Activated B cell treated with CpG ODN at 0.5 μM for 24 hours (primary cell): ENCODE measurements around the gene VWA5A. TPM values are rescaled to one million over a fixed set of nuclear protein-coding genes. Genes with fewer than 3 reads are reported as not detected.

Experiments
- ATAC-seq: fragments of 200-7000 bp; cut with Tn5 transposase; one replicate; pipeline ENCODE4 v1.10.0; 2021; ENCODE audit warnings: low read depth, mild to moderate bottlenecking, moderate library complexity
- CTCF ChIA-PET: fragments of 350-600 bp; sonication (Branson Sonifier 250); formaldehyde crosslinking; loops from one replicate; lab custom pipeline; 2021; ENCODE audit warnings: antibody characterized with exemption; lab: Charles Lee
- POLR2A ChIA-PET: fragments of 350-600 bp; sonication (Branson Sonifier 250); formaldehyde crosslinking; loops from one replicate; lab custom pipeline; 2021; ENCODE audit warnings: antibody characterized with exemption; lab: Charles Lee
- DNase-seq: peaks from one replicate; pipeline ENCODE4 v3.0.0; 2022
- H3K27ac Mint-ChIP-seq: one replicate; pipeline ENCODE4 v1.8.0; 2020; ENCODE audit warnings: mixed read lengths
- H3K27me3 Mint-ChIP-seq: one replicate; pipeline ENCODE4 v1.8.0; 2021; ENCODE audit warnings: mixed read lengths
- H3K36me3 Mint-ChIP-seq: one replicate; pipeline ENCODE4 v1.8.0; 2021; ENCODE audit warnings: low read depth, mixed read lengths
- H3K4me1 Mint-ChIP-seq: one replicate; pipeline ENCODE4 v1.8.0; 2021; ENCODE audit warnings: mixed read lengths
- H3K4me3 Mint-ChIP-seq: one replicate; pipeline ENCODE4 v1.8.0; 2020; ENCODE audit warnings: mild to moderate bottlenecking, mixed read lengths
- H3K9me3 Mint-ChIP-seq: one replicate; pipeline ENCODE4 v1.8.0; 2020; ENCODE audit warnings: mixed read lengths
- intact Hi-C: fragments of 100-400 bp; cut with micrococcal nuclease; formaldehyde crosslinking; loops from one replicate; pipeline ENCODE4 v1.15.1; 2024
- total RNA-seq: library from RNA; stranded (reverse); gene quantifications from 2 replicates; pipeline ENCODE4 v1.2.3, GENCODE V29; 2022
- TF ChIP-seq, protein P1 (sequence below): fragments of 200-600 bp; IDR thresholded peaks from one replicate; pipeline ENCODE4 v1.8.0; 2022; ENCODE audit warnings: antibody characterized with exemption, mild to moderate bottlenecking

VWA5A gene
- total RNA-seq, 1 donor from 2014 or later: 2.1 TPM

DNA sequence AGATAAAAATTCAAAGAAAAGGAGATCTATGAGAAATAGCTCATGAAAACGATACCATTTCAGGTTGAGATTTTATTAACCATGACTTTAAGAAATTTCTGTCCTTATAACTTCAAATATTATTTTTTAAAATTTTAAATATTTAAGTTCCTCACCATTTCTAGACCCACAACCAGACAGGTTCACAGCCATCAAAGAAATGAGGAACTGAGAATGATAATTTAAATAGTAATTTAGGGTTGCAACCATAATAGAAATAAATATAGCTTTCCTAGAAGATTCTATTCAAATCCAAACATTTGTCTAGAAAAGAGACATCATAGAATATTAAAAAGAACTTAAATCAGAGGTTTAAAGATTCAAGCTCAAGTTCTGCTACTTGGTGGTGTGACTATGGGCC lies 5.9 kb upstream of the VWA5A start:
- Mint-ChIP-seq H3K36me3 (no peaks in the 10 kb centered on the region), H3K9me3 (no peaks in the 10 kb centered on the region), H3K4me3 (no peak overlapping the region), H3K27ac (no peak overlapping the region), H3K4me1 (peaks cover 18% of the 10 kb centered on the region), H3K27me3 (peaks cover 8% of the 10 kb centered on the region)
- DNase-seq: no peak
- ChIA-PET POLR2A (no interaction called here), CTCF (no interaction called here)
- TF ChIP-seq, protein P1, sequence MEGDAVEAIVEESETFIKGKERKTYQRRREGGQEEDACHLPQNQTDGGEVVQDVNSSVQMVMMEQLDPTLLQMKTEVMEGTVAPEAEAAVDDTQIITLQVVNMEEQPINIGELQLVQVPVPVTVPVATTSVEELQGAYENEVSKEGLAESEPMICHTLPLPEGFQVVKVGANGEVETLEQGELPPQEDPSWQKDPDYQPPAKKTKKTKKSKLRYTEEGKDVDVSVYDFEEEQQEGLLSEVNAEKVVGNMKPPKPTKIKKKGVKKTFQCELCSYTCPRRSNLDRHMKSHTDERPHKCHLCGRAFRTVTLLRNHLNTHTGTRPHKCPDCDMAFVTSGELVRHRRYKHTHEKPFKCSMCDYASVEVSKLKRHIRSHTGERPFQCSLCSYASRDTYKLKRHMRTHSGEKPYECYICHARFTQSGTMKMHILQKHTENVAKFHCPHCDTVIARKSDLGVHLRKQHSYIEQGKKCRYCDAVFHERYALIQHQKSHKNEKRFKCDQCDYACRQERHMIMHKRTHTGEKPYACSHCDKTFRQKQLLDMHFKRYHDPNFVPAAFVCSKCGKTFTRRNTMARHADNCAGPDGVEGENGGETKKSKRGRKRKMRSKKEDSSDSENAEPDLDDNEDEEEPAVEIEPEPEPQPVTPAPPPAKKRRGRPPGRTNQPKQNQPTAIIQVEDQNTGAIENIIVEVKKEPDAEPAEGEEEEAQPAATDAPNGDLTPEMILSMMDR: no peak
- ATAC-seq: no peak
- intact Hi-C loops: loop anchor here (2.0 kb wide), 1 partner anchor 39 kb away; no protein-coding TSS in a partner anchor

DNA sequence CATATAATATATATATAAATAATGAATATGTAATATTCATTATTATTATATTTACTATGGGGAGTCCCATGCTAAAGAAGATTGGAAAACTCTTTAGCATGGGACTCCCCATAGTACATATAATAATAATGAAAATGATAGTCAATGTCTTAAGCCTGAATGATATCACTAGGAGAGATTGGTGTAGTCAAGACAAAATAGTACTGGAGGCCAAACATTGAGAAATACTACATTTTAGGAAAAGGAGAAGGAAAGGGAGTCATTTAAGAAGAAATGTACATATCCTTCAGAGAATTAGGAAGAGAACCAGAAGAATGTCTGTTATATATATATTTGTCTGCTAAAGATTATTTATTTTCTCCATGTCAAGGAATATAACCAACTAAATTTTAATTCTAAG lies 5.0 kb upstream of the VWA5A start:
- TF ChIP-seq, protein P1: no peak
- Mint-ChIP-seq H3K27me3 (peaks cover 7% of the 10 kb centered on the region), H3K4me3 (no peak overlapping the region), H3K9me3 (no peaks in the 10 kb centered on the region), H3K36me3 (no peaks in the 10 kb centered on the region), H3K4me1 (peaks cover 20% of the 10 kb centered on the region), H3K27ac (no peak overlapping the region)
- POLR2A ChIA-PET: no interaction called here
- no peak for ATAC-seq
- CTCF ChIA-PET: no interaction called here
- intact Hi-C loops: no loop called here
- DNase-seq: no peak

DNA sequence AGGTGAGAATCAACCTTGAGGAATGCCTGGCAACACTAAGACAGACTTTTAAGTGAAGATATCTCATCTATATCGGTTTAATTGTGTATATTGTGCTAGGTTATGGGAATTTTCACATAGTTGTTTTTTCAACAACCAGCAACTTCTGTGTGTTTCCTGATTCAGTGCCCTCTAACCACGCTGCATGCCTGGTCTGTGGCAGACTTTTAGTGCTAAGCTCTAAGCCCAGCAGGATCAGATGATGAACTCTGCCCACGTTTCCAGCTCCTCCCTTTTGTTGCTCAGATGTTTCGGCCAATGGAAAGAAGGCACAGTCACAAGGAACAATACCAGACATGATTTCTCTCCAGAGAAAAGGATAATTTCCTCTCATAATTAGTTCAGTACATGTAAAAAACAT lies 1.4 kb upstream of the VWA5A start:
- Mint-ChIP-seq H3K4me3 (no peak overlapping the region), H3K4me1 (peaks cover 26% of the 10 kb centered on the region), H3K27me3 (no peaks in the 10 kb centered on the region), H3K27ac (no peak overlapping the region), H3K36me3 (peaks cover 6% of the 10 kb centered on the region), H3K9me3 (no peaks in the 10 kb centered on the region)
- POLR2A ChIA-PET: no interaction called here
- no peak for ATAC-seq
- intact Hi-C loops: no loop called here
- DNase-seq: no peak
- CTCF ChIA-PET: no interaction called here
- TF ChIP-seq, protein P1: no peak

DNA sequence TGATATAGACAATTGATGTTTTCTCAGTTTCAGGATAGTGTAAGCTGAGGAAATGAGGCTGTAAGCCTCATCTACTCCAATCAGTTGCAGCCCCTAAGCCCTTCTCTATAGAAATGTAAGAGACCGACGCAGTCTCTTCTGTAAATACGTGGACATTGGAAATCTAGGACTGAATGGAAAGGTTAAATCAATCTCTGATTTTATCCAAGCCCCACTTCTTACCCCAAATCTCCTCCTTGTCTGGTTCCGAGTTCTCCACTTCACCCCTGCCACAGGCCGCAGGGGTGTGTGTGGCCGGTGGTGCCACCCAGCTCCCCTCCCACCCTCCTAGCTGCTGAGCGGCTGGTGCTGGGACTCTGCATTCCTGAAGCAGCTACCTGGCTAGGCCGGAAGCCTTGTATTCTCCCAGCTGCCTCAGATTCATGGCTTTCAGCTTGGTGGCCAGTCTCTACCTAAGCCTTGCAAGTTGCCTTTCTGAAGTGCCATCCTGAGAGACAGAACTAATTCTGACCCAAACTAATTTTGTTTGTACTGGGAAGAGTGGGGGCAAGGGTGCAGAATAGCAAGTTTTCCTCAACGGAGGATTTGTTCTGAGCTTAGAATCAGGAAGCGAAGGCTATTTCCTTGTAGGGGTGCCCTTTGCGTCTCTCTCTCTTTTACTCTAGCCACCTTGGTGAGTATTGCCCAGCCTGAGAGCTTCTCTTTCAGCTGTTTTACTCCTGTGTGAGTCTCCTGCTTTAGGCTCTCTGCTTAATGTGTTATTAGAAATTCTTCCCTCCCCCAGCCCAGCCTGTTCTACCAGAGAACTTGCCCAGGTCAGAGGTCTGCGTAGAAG lies 749 bp downstream of the VWA5A start:
- Mint-ChIP-seq H3K27me3 (no peaks in the 10 kb centered on the region), H3K36me3 (peaks cover 17% of the 10 kb centered on the region), H3K9me3 (no peaks in the 10 kb centered on the region), H3K27ac (no peak overlapping the region), H3K4me3 (peak overlapping the region; percentile 81), H3K4me1 (peaks cover 15% of the 10 kb centered on the region)
- ChIA-PET POLR2A (interaction anchor here (1.6 kb wide), 1 partner anchor 41 kb away, joined by 3 read pairs; no protein-coding TSS in a partner anchor), CTCF (no interaction called here)
- intact Hi-C loops: no loop called here
- ATAC-seq (no peak), DNase-seq (no peak)
- TF ChIP-seq, protein P1: no peak

DNA sequence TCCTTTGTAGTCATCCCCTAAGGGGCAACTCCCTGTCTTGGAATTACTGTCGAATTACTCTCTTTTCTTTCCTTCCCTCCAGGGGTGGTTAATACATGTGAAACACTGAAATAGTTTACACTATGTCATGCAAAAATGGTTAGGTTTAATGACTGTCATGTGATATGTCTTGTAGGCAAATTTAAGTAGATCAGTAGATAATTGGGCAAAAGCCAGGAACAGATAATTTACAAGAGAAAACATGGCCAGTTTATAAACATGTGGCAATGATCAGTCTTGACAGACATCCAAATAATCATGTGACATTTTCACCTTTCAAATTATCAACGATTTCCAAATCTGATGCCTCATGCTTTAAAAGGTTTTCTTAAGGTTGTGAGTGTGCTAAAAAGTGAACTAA lies 3.9 kb downstream of the VWA5A start:
- H3K9me3 Mint-ChIP-seq: no peaks in the 10 kb centered on the region
- H3K4me3 Mint-ChIP-seq: no peak overlapping the region
- CTCF ChIA-PET: no interaction called here
- no peak overlapping the region for H3K27ac Mint-ChIP-seq
- ATAC-seq: no peak
- intact Hi-C loops: no loop called here
- TF ChIP-seq, protein P1: no peak
- H3K36me3 Mint-ChIP-seq: peaks cover 30% of the 10 kb centered on the region
- H3K27me3 Mint-ChIP-seq: no peaks in the 10 kb centered on the region
- POLR2A ChIA-PET: no interaction called here
- no peak for DNase-seq
- H3K4me1 Mint-ChIP-seq: peaks cover 15% of the 10 kb centered on the region
